ENCODE results near the gene LRRFIP1. TPM values are rescaled to one million over a fixed set of nuclear protein-coding genes. Genes with fewer than 3 reads are reported as not detected.

The LRRFIP1 gene
- total RNA-seq, 1 donor from 2014 or later: 216 TPM

- Mint-ChIP-seq H3K4me1 (peaks cover 79% of the 10 kb centered on the region), H3K27ac (peak overlapping the region; percentile 99), H3K9me3 (no peaks in the 10 kb centered on the region), H3K36me3 (ENCODE audit: low read depth) (peaks cover 38% of the 10 kb centered on the region), H3K4me3 (peak overlapping the region; percentile 87), H3K27me3 (no peaks in the 10 kb centered on the region)
- DNase-seq: peak; percentile 77
- intact Hi-C loops (cut with micrococcal nuclease): loop anchor here (5.0 kb wide), 1 partner anchor 585 kb away; the partner anchor contains the start of gene PER2
These were observed 75.3 kb downstream of the LRRFIP1 start for GRCh38 chr2:237702441-237703391.

GRCh38 chr2:237704501-237705434, 77.4 kb downstream of the LRRFIP1 start:
- Mint-ChIP-seq H3K36me3 (ENCODE audit: low read depth) (peaks cover 41% of the 10 kb centered on the region), H3K27ac (peak overlapping the region; percentile 99), H3K4me3 (peak overlapping the region; percentile 87), H3K4me1 (peaks cover 65% of the 10 kb centered on the region), H3K9me3 (no peaks in the 10 kb centered on the region), H3K27me3 (no peaks in the 10 kb centered on the region)
- intact Hi-C loops (cut with micrococcal nuclease): loop anchor here (5.0 kb wide), 1 partner anchor 583 kb away; the partner anchor contains the start of gene PER2
- DNase-seq: no peak

- H3K4me3 Mint-ChIP-seq: no peak overlapping the region
- H3K27me3 Mint-ChIP-seq: no peaks in the 10 kb centered on the region
- peak overlapping the region; percentile 88 for H3K27ac Mint-ChIP-seq
- no peak for DNase-seq
- no peaks in the 10 kb centered on the region for H3K9me3 Mint-ChIP-seq
- peaks cover 46% of the 10 kb centered on the region for H3K36me3 Mint-ChIP-seq (ENCODE audit: low read depth)
- intact Hi-C loops (cut with micrococcal nuclease): no loop called here
- H3K4me1 Mint-ChIP-seq: peaks cover 51% of the 10 kb centered on the region
These were observed 78.9 kb downstream of the LRRFIP1 start for GRCh38 chr2:237706257-237706656.

GRCh38 chr2:237708065-237708398, 80.6 kb downstream of the LRRFIP1 start:
- Mint-ChIP-seq H3K4me1 (peaks cover 44% of the 10 kb centered on the region), H3K27ac (peak overlapping the region; percentile 88), H3K4me3 (no peak overlapping the region), H3K36me3 (ENCODE audit: low read depth) (peaks cover 48% of the 10 kb centered on the region), H3K27me3 (no peaks in the 10 kb centered on the region), H3K9me3 (no peaks in the 10 kb centered on the region)
- intact Hi-C loops (cut with micrococcal nuclease): no loop called here
- DNase-seq: no peak

GRCh38 chr2:237708491-237708890, 81.1 kb downstream of the LRRFIP1 start:
- Mint-ChIP-seq H3K4me1 (peaks cover 44% of the 10 kb centered on the region), H3K9me3 (no peaks in the 10 kb centered on the region), H3K27ac (peak overlapping the region; percentile 37), H3K36me3 (ENCODE audit: low read depth) (peaks cover 49% of the 10 kb centered on the region), H3K4me3 (no peak overlapping the region), H3K27me3 (no peaks in the 10 kb centered on the region)
- DNase-seq: no peak
- intact Hi-C loops (cut with micrococcal nuclease): no loop called here

- peaks cover 41% of the 10 kb centered on the region for H3K4me1 Mint-ChIP-seq
- no peak overlapping the region for H3K4me3 Mint-ChIP-seq
- H3K9me3 Mint-ChIP-seq: no peaks in the 10 kb centered on the region
- intact Hi-C loops (cut with micrococcal nuclease): no loop called here
- H3K27me3 Mint-ChIP-seq: no peaks in the 10 kb centered on the region
- DNase-seq: no peak
- H3K27ac Mint-ChIP-seq: no peak overlapping the region
- peaks cover 46% of the 10 kb centered on the region for H3K36me3 Mint-ChIP-seq (ENCODE audit: low read depth)
These were observed 81.6 kb downstream of the LRRFIP1 start for GRCh38 chr2:237708961-237709360.

GRCh38 chr2:237711458-237712150, 84.2 kb downstream of the LRRFIP1 start:
- Mint-ChIP-seq H3K27ac (no peak overlapping the region), H3K36me3 (ENCODE audit: low read depth) (peaks cover 46% of the 10 kb centered on the region), H3K27me3 (no peaks in the 10 kb centered on the region), H3K4me1 (peaks cover 40% of the 10 kb centered on the region), H3K9me3 (no peaks in the 10 kb centered on the region), H3K4me3 (no peak overlapping the region)
- intact Hi-C loops (cut with micrococcal nuclease): no loop called here
- DNase-seq: no peak

GRCh38 chr2:237712477-237713377, 85.3 kb downstream of the LRRFIP1 start:
- Mint-ChIP-seq H3K9me3 (no peaks in the 10 kb centered on the region), H3K4me3 (no peak overlapping the region), H3K36me3 (ENCODE audit: low read depth) (peaks cover 46% of the 10 kb centered on the region), H3K27me3 (no peaks in the 10 kb centered on the region), H3K4me1 (peaks cover 31% of the 10 kb centered on the region), H3K27ac (peak overlapping the region; percentile 37)
- DNase-seq: no peak
- intact Hi-C loops (cut with micrococcal nuclease): no loop called here

- no peaks in the 10 kb centered on the region for H3K9me3 Mint-ChIP-seq
- no peaks in the 10 kb centered on the region for H3K27me3 Mint-ChIP-seq
- intact Hi-C loops (cut with micrococcal nuclease): no loop called here
- no peak for DNase-seq
- peaks cover 35% of the 10 kb centered on the region for H3K4me1 Mint-ChIP-seq
- H3K36me3 Mint-ChIP-seq (ENCODE audit: low read depth): peaks cover 42% of the 10 kb centered on the region
- H3K4me3 Mint-ChIP-seq: no peak overlapping the region
- peak overlapping the region; percentile 47 for H3K27ac Mint-ChIP-seq
These were observed 87.5 kb downstream of the LRRFIP1 start for GRCh38 chr2:237714690-237715458.

- Mint-ChIP-seq H3K4me3 (no peak overlapping the region), H3K36me3 (ENCODE audit: low read depth) (peaks cover 44% of the 10 kb centered on the region), H3K27me3 (no peaks in the 10 kb centered on the region), H3K27ac (peak overlapping the region; percentile 1), H3K4me1 (peaks cover 38% of the 10 kb centered on the region), H3K9me3 (no peaks in the 10 kb centered on the region)
- intact Hi-C loops (cut with micrococcal nuclease): no loop called here
- no peak for DNase-seq
These were observed 88.1 kb downstream of the LRRFIP1 start for GRCh38 chr2:237715459-237715947.

- Mint-ChIP-seq H3K27me3 (no peaks in the 10 kb centered on the region), H3K9me3 (no peaks in the 10 kb centered on the region), H3K4me3 (no peak overlapping the region), H3K27ac (no peak overlapping the region), H3K4me1 (peaks cover 41% of the 10 kb centered on the region), H3K36me3 (ENCODE audit: low read depth) (peaks cover 46% of the 10 kb centered on the region)
- intact Hi-C loops (cut with micrococcal nuclease): no loop called here
- no peak for DNase-seq
These were observed 88.6 kb downstream of the LRRFIP1 start for GRCh38 chr2:237716011-237716410.
